H1 (cell line): ENCODE measurements around the gene RXRA. TPM values are rescaled to one million over a fixed set of nuclear protein-coding genes. Genes with fewer than 3 reads are reported as not detected.

ENCODE experiments used
- GTF2F1 ChIP-seq: IDR thresholded peaks from 2 replicates; pipeline ENCODE4 v1.6.1; 2012; ENCODE audit warnings: low read depth, low read length, improper control_type of control experiment, borderline replicate concordance
- HDAC2 ChIP-seq, 2 experiments: fragments of 300-600 bp in 1 of 2; sonication (generic) in 1 of 2; IDR thresholded peaks; 2 replicates each; pipeline ENCODE4 v1.6.1; 2011 to 2012; ENCODE audit warnings: low read depth in 2 of 2, low read length in 2 of 2, mild to moderate bottlenecking in 2 of 2, moderate library complexity in 2 of 2, borderline replicate concordance in 1 of 2, inconsistent platforms in 1 of 2
- PHF8 ChIP-seq: fragments of 200-600 bp; sonication (generic); conservative IDR thresholded peaks from 2 replicates; pipeline ENCODE4 v1.7.1; 2012; ENCODE audit warnings: low read depth, mild to moderate bottlenecking, inconsistent platforms, low read length, moderate library complexity
- SIX5 ChIP-seq: IDR thresholded peaks from 2 replicates; pipeline ENCODE4 v1.6.1; 2011; ENCODE audit warnings: mild to moderate bottlenecking, low read depth, low read length
- SP1 ChIP-seq: IDR thresholded peaks from 2 replicates; pipeline ENCODE4 v1.6.1; 2011; ENCODE audit warnings: low read depth, low read length
- TBP ChIP-seq: IDR thresholded peaks from 2 replicates; pipeline ENCODE4 v1.6.1; 2011; ENCODE audit warnings: low read depth, low read length, improper control_type of control experiment
- USF2 ChIP-seq: IDR thresholded peaks from 2 replicates; pipeline ENCODE4 v1.6.1; 2011; ENCODE audit warnings: low read length, improper control_type of control experiment
- polyA plus RNA-seq, 7 experiments: library from polyadenylated mRNA; depleted of rRNA in 3 of 7; stranded (reverse) in 5 of 7; unstranded in 2 of 7; fragments of >200 nt in 5 of 7; fragments of 200-250 nt in 2 of 7; gene quantifications; 1 replicate in 5 of 7; 2 replicates in 1 of 7; 4 replicates in 1 of 7; pipeline versions ENCODE4 v1.2.1 to v1.2.3, GENCODE V29; 2011 to 2013; ENCODE audit warnings: missing spikeins in 2 of 7, mixed read lengths in 2 of 7
- total RNA-seq: library from RNA; stranded (reverse); fragmentation: NEBNext Ultra II Directional; extraction: Animal tissue kit (Norgen Biotek cat#: 25700); gene quantifications from 2 replicates; pipeline ENCODE4 v1.2.1, GENCODE V29; 2021
- TF ChIP-seq, protein P1 (sequence below), 3 experiments: IDR thresholded peaks; 1 replicate in 2 of 3; 2 replicates in 1 of 3; pipeline versions ENCODE4 v1.5.1 to v1.6.1; 2011; ENCODE audit warnings: low read length in 3 of 3, mild to moderate bottlenecking in 3 of 3, inconsistent platforms in 2 of 3, low read depth in 1 of 3, moderate library complexity in 1 of 3; ENCODE audit not compliant: insufficient read depth in 1 of 3; ENCODE audit errors: control extremely low read depth in 1 of 3

RXRA gene
- total and polyA plus RNA-seq, 2 of the 8 experiments (the other 6 are each of a cell fraction or from before 2014, with no cell fraction given), result 9.8 to 29.4 TPM

- TF ChIP-seq, protein P1, sequence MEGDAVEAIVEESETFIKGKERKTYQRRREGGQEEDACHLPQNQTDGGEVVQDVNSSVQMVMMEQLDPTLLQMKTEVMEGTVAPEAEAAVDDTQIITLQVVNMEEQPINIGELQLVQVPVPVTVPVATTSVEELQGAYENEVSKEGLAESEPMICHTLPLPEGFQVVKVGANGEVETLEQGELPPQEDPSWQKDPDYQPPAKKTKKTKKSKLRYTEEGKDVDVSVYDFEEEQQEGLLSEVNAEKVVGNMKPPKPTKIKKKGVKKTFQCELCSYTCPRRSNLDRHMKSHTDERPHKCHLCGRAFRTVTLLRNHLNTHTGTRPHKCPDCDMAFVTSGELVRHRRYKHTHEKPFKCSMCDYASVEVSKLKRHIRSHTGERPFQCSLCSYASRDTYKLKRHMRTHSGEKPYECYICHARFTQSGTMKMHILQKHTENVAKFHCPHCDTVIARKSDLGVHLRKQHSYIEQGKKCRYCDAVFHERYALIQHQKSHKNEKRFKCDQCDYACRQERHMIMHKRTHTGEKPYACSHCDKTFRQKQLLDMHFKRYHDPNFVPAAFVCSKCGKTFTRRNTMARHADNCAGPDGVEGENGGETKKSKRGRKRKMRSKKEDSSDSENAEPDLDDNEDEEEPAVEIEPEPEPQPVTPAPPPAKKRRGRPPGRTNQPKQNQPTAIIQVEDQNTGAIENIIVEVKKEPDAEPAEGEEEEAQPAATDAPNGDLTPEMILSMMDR (IDR thresholded peaks at IDR 0.05; ENCODE audit: control extremely low read depth in 1 of 3, insufficient read depth in 1 of 3, low read depth in 1 of 3, low read length in 3 of 3), result no peak
- TF ChIP-seq TBP (no peak), PHF8 (no peak), SIX5 (no peak), USF2 (no peak), SP1 (no peak), GTF2F1 (no peak), HDAC2 (IDR thresholded peaks at IDR 0.05; ENCODE audit: borderline replicate concordance in 1 of 2, low read depth in 2 of 2, low read length in 2 of 2) (no peak)
These were observed 62.7 kb downstream of the RXRA start (continued) for GRCh38 chr9:134388976-134389375.
